Activated CD4-positive, alpha-beta T cell treated with anti-CD3 and anti-CD28 coated beads for 48 hours (primary cell): ENCODE results near the gene POU3F1.

ENCODE experiments used
- DNase-seq: peaks from one replicate; pipeline ENCODE4 v3.0.0-alpha.2; 2020

POU3F1 gene

DNA sequence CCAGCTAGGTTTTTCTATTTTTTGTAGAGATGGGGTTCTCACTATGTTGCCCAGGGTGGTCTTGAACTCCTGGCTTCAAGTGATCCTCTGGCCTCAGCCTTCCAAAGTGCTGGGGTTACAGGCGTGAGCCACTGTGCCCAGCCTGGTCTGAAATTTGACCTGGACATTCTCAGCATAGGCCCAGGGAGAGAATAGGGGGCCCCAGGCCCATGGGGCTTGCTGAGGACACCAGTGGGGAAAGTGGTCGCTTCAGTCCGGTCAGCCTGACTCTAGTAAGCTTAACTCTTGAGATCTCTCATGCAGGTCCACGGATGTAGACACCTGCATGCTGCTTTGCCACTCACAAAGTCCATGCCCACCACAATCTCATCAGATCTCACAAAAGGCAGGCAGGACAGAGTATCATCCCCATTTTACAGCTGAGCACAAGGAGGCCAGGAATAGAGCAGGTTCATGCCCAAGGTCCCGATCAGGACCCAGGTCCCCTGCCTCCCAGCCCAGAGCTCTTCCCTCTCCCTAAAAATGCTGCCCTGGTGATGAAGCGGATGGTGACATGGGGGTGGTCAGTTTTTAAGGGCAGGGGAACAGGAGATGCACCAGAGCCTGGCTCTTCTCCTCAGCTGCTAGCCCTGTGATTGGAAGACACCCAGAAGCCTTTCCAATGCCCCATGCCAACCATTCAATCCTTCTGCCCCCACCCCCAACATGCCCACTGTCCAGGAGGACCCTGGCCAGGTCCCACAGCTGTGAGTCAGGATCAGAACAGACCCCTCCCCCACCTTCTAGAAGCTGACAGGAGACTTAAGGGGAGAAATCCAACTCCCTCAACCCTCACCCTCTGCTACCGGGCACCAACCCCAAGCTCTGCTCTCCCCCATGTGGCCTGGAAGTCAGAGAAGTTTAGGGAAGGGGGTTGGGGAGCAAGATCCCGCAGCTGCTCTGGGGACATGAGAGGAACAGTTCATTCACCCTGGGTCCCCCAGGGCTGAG lies 43.0 kb downstream of the POU3F1 start:
- DNase-seq, result no peak

DNA sequence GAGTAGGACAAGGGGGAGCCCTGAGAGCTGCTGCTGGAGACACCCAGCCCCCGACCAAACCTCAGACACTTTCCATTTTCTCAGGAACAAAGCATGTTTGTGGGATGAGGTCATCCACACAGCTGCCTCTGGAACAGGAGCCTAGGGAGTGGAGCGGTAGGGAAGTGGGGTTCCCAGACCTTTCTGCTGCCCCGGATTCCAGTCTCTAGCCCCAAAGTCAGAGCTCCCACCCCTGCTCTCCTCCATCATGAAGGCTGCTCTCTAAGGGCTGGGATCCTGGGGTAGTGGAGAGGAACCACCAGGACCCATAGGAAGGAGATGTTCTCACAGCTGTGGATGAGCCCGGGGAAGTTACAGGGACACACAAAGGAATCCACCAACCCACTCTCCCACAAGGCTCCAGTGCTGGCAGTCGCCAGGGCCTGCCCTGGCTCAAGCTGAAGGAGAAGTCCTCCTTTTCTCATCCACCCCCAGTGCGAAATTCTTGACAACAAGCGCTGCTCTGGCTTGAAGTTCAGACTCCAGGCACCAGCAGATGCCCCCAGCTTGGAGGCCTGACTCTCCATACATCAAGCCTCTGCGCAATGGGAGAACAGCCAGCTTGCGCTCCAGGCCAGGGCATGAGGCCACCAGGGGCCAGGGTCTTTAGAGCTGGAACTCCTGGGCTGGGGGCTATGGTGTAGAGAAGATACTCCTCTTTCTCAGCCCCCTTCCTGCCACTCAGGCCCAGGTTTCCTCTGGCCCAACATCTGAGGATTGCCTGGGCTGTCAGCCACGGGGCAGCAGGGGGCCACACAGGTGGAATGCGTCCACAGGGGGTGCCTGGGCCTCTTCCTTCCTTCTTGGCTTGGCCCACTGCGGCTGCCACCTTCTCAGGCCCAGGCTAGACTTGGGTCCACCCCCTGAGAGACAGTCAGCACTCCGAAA lies 45.8 kb downstream of the POU3F1 start:
- DNase-seq, result no peak

DNA sequence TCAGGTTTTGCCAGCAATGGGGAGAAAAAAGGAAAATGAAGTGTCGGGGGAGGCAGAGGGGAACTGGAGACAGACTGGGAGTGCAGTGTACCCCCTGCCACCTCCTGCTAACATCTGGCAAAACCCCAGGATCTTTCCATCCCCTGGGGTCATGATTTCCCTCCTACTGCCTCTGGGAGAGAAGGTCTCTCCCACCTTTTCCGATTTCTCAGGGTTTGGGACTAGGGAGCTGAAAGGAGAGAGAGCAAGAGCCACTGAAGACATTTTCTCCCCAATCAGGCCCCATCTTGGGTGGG lies 46.4 kb downstream of the POU3F1 start:
- DNase-seq, result no peak

DNA sequence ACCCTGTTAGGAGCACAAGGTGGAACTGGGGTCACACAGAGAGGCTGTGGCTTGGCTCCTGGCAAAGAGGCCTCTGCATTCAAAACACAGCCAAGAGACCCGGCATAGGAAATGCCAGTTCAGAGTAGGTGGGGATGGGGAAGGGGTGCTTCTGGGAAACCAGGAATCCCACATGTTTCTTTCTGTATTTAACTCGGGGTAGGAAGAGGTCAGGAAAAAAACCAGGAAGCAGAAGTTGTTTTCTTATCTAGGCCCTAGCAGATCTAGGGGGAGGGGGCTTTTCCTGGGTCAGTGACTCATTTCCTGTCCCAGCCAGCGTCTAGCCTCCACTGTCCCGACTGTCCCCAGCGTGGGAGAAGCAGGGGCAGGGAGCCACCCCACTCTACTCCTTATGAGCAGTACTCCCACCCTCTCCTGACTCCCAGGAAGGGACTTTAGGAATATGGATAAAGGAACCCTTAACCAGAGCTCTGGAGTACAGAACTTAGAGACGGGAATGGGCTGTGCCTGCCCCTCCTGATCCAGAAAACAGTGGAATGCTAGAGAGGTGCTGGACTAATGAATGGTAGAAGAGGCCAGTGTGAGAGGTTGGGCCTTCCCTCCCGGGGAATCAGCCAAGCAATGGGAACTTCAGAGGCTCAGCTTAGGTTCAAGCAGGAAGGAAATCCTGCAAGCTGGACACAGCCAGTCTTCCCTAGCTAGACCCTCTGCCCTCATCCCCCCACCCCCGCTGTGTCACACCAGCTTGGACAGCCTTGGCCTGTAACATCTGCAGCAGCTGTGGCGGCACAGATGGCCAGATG lies 47.0 kb downstream of the POU3F1 start:
- no peak for DNase-seq

DNA sequence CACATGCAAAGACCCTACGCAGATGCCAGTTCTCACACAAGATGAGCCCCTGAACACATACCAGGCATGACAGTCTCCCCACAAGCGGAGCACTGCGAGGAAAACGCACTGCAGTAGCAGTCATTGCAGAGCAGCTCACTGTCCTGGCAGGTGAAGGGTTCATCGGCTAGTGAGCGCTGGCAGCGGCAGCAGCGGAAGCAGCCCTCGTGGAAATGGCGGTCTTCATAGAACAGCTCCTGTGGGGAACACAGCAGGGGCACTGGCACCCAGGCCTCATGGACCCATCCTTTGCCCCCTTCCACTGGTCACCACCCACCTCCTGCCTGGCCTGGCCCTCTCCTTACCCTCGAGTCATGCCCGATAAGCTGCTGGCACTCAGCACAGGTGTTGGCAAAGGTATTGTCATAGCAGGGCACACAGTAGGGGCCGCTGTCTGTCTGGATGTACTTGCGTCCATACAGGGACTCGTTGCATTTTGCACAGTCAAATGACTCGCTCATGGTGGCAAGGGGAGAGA lies 47.6 kb downstream of the POU3F1 start:
- no peak for DNase-seq

DNA sequence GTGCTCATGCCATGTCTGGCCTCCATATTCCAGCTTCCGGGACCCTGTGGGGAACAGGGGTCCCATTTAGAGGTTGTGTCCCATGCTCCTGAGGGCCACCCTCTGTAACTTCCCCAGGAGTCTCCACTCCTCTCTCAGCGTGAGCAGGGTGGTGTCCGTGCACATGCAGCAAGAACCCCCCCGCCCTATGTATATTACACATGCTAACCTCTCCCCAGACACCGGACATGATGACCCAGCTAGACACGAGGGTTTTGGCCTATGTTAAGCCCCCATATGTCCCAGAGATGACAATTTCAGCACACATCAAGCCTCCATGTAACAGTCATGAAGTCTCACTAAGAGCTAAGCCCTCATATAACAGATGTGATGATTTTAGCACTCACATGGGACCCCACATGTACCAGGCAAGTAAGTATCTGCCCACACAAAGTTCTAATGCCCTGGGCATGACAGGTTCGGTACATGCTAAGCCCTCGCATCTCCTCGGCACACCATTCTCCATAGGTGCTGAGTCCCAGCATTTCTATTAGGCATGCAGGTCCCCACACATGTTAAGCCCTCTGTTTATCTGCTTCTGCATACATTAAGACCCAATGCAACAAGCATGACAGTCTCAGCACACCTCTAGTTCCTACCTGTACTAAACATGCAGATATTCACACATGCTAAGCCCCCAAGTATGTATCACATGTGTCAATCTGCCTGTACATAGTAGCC lies 48.3 kb downstream of the POU3F1 start:
- DNase-seq, result no peak

DNA sequence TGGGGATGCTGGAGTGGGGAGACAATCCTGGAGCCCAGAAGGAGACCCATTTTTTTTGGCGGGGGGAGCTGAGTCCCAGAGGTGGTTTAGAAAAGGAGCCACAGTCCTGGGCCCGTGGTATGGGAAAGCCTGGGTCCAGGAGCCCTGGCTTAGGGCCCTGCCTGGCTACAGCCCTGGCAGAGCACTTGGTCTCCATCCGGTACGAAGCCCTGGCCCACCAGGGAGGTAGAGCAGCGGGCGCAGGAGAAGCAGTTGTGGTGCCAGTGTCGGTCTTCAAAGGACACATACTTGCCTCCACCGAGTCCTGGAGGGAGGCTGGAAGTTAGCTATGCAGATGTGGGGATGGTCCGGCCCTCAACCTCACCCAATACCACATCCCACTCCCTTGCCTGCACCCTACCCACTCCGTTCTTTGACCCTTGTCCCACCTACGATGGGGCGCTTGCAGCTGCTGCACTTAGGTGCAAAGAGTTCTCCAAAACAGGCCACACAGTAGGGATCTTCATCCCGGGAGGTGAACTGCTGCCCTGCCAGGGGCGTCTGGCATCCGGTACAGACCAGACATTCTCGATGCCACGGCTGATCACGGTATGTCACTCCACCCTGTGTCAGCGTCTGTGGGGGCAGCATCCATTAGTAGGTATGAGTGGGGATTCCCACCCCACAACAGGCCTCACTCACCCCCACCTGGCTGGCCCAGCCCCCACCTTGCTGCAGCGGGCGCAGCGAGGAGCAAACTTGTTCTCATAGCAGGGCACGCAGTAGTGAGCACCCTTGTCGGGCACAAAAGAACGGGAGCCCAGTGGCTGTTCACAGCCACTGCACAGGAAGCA lies 49.1 kb downstream of the POU3F1 start:
- no peak for DNase-seq

DNA sequence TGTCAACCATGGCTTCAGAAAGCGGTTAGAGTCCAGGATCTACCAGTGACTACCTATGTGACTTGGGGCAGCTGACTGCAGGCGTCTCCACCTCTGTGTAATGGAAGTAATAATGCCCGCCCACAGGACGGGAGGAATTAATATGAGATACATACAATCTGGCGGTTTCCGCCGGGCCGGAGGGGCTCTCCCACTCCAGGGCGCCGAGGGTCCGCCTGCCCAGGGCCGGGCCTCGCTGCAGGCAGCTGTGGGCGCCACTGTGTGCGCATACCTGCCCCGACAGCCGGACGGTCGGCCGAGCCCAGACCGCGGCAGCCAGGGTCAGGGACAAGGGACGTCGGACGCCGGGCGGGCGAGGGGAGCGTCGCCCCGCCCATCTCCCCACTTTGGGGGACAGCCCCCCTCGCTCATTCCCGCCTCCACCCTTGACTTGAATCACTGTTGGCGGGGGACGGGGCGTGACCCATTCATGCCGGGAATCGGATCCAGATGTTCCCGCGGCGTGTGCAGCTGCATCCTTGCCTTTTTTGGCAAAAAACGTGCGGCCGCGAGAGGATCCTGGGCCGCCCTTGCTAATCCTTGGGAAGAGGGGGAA lies 50.7 kb downstream of the POU3F1 start:
- DNase-seq, result no peak

DNA sequence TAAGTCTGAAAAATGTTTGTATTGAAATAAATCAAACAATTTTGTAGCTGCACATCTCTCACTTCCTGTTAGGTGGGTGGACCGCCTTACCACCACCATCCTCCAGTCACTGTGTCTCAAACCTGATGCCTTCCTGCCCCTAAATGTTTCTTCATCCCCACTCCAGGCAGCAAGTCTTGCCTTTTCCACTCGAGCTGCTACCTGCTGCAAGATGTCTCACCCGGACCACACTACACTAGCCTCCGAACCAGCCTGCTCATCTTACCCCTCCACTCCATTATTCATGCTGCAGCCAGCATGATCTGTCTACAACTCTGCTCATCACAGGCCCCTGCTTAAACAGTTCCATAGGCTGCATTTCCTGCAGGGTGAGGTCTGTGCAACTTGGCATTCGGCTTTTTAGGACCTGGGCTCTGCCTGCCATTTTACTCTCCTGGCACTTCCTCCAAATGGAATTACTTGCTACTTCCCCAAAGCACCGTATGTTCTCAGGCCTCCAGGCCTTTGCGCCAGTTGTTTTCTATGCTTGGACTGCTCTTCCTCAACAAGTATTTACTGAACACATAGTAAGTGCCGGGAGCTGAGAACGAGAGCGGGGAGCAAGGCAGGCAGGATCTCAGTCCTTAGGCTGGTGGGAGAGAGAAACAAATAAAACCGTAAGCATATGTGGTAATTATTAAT lies 51.6 kb downstream of the POU3F1 start:
- no peak for DNase-seq
